Measurements from ENCODE around the gene GRB10. TPM values are rescaled to one million over a fixed set of nuclear protein-coding genes. Genes with fewer than 3 reads are reported as not detected.

GRB10 gene
- total and polyA plus RNA-seq, 2 experiments from 2014 or later: 35.0 to 154 TPM

DNA sequence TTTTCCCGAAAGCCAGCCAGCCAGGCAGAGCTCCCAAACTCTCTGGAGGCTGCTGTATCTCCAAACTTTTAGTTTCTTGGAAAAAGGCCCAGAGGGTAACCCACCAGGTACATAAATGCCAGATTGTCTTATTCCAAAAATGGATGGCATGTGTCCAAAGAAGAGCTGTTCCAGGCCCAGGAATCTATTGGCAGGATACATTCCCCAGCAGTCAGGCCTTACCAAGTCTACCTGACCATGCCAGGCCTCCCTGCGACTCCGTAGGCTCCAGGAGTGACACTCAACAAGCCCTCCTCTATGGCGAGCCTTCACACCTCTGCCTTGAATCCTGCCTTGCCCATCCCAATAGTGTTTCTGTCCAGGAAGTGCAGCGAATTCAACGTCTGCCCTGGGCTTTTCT lies 95.6 kb downstream of the GRB10 start (continued):
- no peak for TF ChIP-seq ZNF462 (CRISPR knock-in tag; IDR thresholded peaks at IDR 0.05)
- TF ChIP-seq POLR2AphosphoS5 (IDR thresholded peaks at IDR 0.05; ENCODE audit: low read depth): no peak

DNA sequence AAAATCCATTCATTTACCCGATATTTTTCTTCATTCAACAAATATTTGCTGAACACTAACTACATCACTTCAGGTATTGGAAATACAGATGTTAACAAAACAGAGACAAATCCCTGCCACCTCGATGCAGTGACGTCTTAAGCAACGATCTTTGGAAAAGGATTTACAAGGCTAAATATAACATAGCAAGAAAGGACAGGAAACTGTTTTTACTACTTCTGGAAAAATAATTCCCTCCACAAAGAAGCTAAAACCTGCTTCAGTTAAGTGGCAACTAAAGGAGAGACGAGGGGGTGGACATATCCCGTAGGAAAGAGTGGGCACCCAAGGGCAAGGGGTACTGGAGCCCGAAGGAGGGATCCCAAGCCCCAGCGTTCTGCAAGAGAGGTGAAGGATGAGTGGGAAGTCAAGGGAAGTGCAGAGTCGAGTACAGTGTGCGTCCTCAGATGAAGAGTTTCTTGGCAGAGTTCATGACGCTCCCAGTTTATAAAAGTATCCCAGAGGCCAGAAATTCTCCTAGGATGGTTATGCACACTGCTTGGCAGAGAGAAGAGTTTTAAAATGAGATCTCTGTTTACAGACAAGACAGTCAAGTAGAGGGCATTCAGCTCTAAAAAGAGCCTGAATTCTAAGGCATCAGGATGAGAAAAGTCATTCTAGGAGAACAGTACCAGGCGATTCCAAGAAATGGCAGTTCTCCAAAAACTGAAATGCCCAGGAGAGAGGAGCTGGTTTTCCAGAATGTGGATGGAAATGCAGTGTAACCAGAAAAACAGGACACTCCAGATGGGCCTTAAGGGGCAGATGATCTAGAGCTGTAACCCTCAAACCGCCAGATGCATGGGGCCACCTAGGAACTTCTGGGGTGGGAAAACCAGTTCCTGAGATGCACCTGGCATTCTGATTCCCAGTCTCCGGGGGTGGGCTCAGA lies 97.3 kb downstream of the GRB10 start:
- peaks cover 37% of the 10 kb centered on the region for H3K4me1 Mint-ChIP-seq
- Histone ChIP-seq H3F3A (replicated peaks; ENCODE audit: low read depth) (no peaks in the 10 kb centered on the region), H3K27me3 (ENCODE audit: insufficient read depth) (no peaks in the 10 kb centered on the region), H3K4me1 (ENCODE audit: insufficient read depth) (peaks cover 24% of the 10 kb centered on the region), H3K9me2 (ENCODE audit: insufficient read depth) (no peaks in the 10 kb centered on the region), H3K4me2 (no peak overlapping the region; the same call in 1 of the 2 replicates), H3K36me3 (ENCODE audit: insufficient read depth) (0 out of 2 replicates have a peak, but pooled peaks cover 9% of the 10 kb centered on the region), H3K4me3 (no peak overlapping the region), H3K27ac (ENCODE audit: low read depth) (peak overlapping the region; percentile 57; the same call in 1 of the 2 replicates), H3K79me2 (replicated peaks; ENCODE audit: insufficient read depth) (peaks cover 86% of the 10 kb centered on the region), H2AFZ (no peak overlapping the region), H4K20me1 (replicated peaks; ENCODE audit: insufficient read depth) (peaks cover 37% of the 10 kb centered on the region)
- H3K9me3 Mint-ChIP-seq: no peaks in the 10 kb centered on the region
- peaks cover 39% of the 10 kb centered on the region for H3K36me3 Mint-ChIP-seq (ENCODE audit: low read depth)
- peaks cover 4% of the 10 kb centered on the region for H3K27me3 Mint-ChIP-seq (ENCODE audit: insufficient read depth, low read depth, poor library complexity)
- peak; percentile 18 for DNase-seq (ENCODE audit: low spot score)
- TF ChIP-seq EZH2 (IDR thresholded peaks at IDR 0.05; ENCODE audit: low read depth, unreplicated experiment): no peak
- no peak overlapping the region for H3K4me3 Mint-ChIP-seq
- no peak overlapping the region for H3K27ac Mint-ChIP-seq
- ATAC-seq: no peak

Measured in GM23338 (cell line).